ENCODE measurements around the gene PCSK5.

The PCSK5 gene

DNA sequence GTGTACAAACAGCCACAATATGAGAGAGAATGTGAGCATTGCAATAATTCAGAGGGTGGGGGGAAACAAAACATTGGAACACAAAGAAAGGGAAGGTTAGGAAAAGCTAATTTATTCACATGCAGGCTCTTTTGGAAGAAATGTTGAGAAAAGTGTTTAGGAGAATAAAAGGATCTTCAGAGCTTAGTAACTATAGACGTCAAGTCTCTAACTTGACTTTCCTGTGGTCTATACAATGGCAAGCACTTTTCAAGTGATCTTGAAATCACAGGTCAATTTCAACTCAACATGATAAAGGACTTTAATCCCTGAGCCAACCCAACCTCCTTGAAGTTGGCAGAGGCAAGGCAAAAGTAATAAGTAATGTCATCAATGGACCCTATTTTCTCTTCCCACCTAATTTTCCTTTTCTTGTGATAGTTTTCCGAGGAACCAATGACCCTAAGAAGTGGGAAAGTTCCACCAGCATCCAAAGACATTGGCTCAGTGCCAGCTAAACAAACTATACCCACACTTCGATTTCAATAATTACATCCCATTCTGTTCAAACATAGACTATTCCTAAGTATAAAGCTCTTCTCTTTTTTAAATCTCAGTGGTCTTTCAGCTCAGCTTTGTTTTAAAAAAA is 480.0 kb downstream of the PCSK5 start:
- H3K4me3 ChIP-seq (ENCODE audit: low read length) = no peak overlapping the region
- no peaks in the 10 kb centered on the region for H3K27me3 ChIP-seq (ENCODE audit: control insufficient read depth, insufficient read depth, low read length)
- H3K36me3 ChIP-seq (ENCODE audit: control insufficient read depth, low read depth, low read length) = no peaks in the 10 kb centered on the region
- no peaks in the 10 kb centered on the region for H3K9me3 ChIP-seq (ENCODE audit: control insufficient read depth, low read depth, low read length)
- no peak overlapping the region for H3K9ac ChIP-seq (ENCODE audit: low read length)
- H3K4me1 ChIP-seq (ENCODE audit: control insufficient read depth, low read depth, low read length) = peaks cover 3% of the 10 kb centered on the region
- no peak overlapping the region for H3K27ac ChIP-seq (ENCODE audit: low read length)

DNA sequence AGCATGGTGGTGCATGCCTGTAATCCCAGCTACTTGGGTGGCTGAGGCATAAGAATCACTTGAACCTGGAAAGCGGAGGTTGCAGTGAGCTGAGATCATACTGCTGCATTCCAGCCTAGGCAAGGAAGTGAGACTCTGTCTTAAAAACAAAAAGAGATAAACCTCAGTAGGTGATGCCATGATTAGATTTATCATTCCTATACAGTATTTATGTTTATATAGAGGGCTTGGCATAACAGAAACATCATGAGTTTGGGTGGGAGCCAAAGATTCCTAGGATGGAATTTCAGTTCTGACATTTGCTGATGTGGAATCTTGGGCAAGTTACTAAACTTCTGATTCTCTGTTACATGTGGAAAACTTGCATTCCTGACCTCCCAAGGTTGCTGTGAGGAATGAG is 481.4 kb downstream of the PCSK5 start:
- Histone ChIP-seq H3K4me3 (ENCODE audit: low read length) (no peak overlapping the region), H3K27ac (ENCODE audit: low read length) (no peak overlapping the region), H3K36me3 (ENCODE audit: control insufficient read depth, low read depth, low read length) (no peaks in the 10 kb centered on the region), H3K4me1 (ENCODE audit: control insufficient read depth, low read depth, low read length) (peaks cover 3% of the 10 kb centered on the region), H3K9ac (ENCODE audit: low read length) (no peak overlapping the region), H3K9me3 (ENCODE audit: control insufficient read depth, low read depth, low read length) (no peaks in the 10 kb centered on the region), H3K27me3 (ENCODE audit: control insufficient read depth, insufficient read depth, low read length) (no peaks in the 10 kb centered on the region)

- H3K4me3 ChIP-seq (ENCODE audit: low read length) = no peak overlapping the region
- no peak overlapping the region for H3K27ac ChIP-seq (ENCODE audit: low read length)
- no peaks in the 10 kb centered on the region for H3K27me3 ChIP-seq (ENCODE audit: control insufficient read depth, insufficient read depth, low read length)
- H3K4me1 ChIP-seq (ENCODE audit: control insufficient read depth, low read depth, low read length) = peaks cover 3% of the 10 kb centered on the region
- no peaks in the 10 kb centered on the region for H3K9me3 ChIP-seq (ENCODE audit: control insufficient read depth, low read depth, low read length)
- H3K36me3 ChIP-seq (ENCODE audit: control insufficient read depth, low read depth, low read length) = no peaks in the 10 kb centered on the region
- no peak overlapping the region for H3K9ac ChIP-seq (ENCODE audit: low read length)
These were observed 481.9 kb downstream of the PCSK5 start for GRCh38 chr9:76372336-76372735.

DNA sequence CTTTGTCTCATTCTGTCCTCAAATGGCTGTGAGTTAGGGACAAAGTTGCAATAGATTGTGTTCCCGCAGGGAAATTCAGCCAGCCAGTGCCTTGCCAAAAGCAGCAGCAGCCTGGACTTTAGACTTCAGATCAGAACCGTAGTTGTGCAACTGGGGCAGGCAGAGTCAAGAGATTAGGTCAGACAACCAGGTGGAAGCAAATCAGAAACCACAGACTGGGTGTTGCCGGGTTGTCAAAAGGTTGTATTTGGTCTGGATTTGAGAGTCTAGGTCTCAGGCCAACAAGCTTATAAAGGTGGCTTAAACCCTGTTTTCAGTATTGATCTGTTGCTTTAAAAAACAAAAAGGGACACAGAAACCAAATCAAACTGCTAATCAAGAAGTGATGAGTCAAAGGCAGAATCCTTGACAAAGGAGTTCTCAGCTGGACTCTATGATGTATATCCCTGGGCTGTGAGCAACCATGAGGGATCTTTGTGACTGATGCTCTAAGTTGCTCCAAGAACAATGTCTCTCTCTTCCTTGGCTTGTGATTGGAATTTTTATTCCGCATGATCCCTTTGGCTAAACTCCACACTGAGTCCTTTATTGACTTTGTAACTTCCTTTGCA is 482.8 kb downstream of the PCSK5 start:
- Histone ChIP-seq H3K36me3 (ENCODE audit: control insufficient read depth, low read depth, low read length) (no peaks in the 10 kb centered on the region), H3K27me3 (ENCODE audit: control insufficient read depth, insufficient read depth, low read length) (no peaks in the 10 kb centered on the region), H3K4me1 (ENCODE audit: control insufficient read depth, low read depth, low read length) (peaks cover 3% of the 10 kb centered on the region), H3K27ac (ENCODE audit: low read length) (no peak overlapping the region), H3K9ac (ENCODE audit: low read length) (no peak overlapping the region), H3K9me3 (ENCODE audit: control insufficient read depth, low read depth, low read length) (no peaks in the 10 kb centered on the region), H3K4me3 (ENCODE audit: low read length) (no peak overlapping the region)

- H3K9ac ChIP-seq (ENCODE audit: low read length) = no peak overlapping the region
These were observed 483.5 kb downstream of the PCSK5 start for GRCh38 chr9:76373784-76374474.

DNA sequence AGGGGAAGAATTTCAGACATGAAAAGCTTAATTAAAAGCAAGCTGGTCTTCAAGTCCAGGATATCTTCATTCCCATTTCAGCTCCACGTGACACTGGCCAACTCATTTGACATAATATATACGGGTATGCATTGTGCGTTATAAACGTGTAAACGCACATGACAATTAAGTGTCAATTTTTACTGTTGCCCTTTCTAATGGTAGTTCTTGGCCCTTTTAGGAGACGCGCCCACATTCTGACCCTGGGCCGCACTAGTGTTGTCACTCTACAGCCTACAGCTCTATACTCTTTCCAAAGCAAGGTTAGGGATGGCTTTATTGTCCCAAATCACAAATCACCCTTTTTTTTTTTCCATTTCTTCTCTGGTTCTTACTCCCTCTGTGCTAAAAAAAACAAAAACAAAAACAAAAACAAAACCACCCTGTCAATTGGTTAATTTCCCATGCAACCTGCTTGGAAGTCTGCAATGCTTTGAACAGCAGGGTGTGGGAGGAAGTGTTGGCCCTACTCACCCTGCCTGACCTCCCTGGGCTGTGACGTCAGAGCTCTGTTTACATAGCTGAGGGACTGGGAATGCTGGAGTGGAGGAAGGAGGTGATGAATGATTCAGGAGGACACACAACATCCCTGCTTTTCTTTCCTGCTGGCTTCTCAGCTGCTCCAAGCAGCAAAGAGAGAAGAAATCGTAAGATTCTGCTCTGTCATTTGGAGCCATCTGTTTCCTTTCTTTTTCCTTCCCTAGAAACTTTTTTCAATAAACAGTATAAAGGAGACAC is 484.5 kb downstream of the PCSK5 start:
- H3K36me3 ChIP-seq (ENCODE audit: control insufficient read depth, low read depth, low read length) = no peaks in the 10 kb centered on the region
- H3K4me1 ChIP-seq (ENCODE audit: control insufficient read depth, low read depth, low read length) = peaks cover 3% of the 10 kb centered on the region
- no peak overlapping the region for H3K9ac ChIP-seq (ENCODE audit: low read length)
- H3K27ac ChIP-seq (ENCODE audit: low read length) = no peak overlapping the region
- no peaks in the 10 kb centered on the region for H3K27me3 ChIP-seq (ENCODE audit: control insufficient read depth, insufficient read depth, low read length)
- H3K4me3 ChIP-seq (ENCODE audit: low read length) = no peak overlapping the region
- H3K9me3 ChIP-seq (ENCODE audit: control insufficient read depth, low read depth, low read length) = no peaks in the 10 kb centered on the region

More at GRCh38 chr9:76373784-76374474, 483.5 kb downstream of the PCSK5 start:
- H3K27me3 ChIP-seq (ENCODE audit: control insufficient read depth, insufficient read depth, low read length) = no peaks in the 10 kb centered on the region
- H3K4me1 ChIP-seq (ENCODE audit: control insufficient read depth, low read depth, low read length) = peaks cover 3% of the 10 kb centered on the region
- H3K36me3 ChIP-seq (ENCODE audit: control insufficient read depth, low read depth, low read length) = no peaks in the 10 kb centered on the region
- H3K9me3 ChIP-seq (ENCODE audit: control insufficient read depth, low read depth, low read length) = no peaks in the 10 kb centered on the region
- H3K4me3 ChIP-seq (ENCODE audit: low read length) = no peak overlapping the region
- no peak overlapping the region for H3K27ac ChIP-seq (ENCODE audit: low read length)

DNA sequence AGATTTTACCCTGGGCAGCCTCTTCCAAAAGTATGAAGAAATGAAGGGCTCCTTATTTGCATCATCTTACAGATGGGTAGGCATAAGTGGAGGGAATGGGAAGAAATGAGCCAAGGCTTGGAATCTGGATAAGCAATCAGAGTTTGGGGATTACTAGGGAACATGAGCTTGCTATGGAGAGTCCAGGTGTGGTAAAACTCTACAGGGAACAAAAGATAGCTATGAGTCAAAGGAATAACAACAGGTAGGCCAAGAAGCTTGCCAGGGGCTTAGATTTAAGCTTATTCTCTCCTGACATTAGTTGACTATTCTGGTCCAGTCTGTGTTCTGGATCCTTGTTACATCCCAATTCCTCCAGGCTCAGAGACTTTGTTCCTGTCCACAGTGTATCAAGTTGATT is 487.3 kb downstream of the PCSK5 start:
- H3K27me3 ChIP-seq (ENCODE audit: control insufficient read depth, insufficient read depth, low read length) = no peaks in the 10 kb centered on the region
- H3K27ac ChIP-seq (ENCODE audit: low read length) = no peak overlapping the region
- no peaks in the 10 kb centered on the region for H3K9me3 ChIP-seq (ENCODE audit: control insufficient read depth, low read depth, low read length)
- peaks cover 3% of the 10 kb centered on the region for H3K4me1 ChIP-seq (ENCODE audit: control insufficient read depth, low read depth, low read length)
- H3K36me3 ChIP-seq (ENCODE audit: control insufficient read depth, low read depth, low read length) = no peaks in the 10 kb centered on the region
- H3K4me3 ChIP-seq (ENCODE audit: low read length) = no peak overlapping the region
- no peak overlapping the region for H3K9ac ChIP-seq (ENCODE audit: low read length)

DNA sequence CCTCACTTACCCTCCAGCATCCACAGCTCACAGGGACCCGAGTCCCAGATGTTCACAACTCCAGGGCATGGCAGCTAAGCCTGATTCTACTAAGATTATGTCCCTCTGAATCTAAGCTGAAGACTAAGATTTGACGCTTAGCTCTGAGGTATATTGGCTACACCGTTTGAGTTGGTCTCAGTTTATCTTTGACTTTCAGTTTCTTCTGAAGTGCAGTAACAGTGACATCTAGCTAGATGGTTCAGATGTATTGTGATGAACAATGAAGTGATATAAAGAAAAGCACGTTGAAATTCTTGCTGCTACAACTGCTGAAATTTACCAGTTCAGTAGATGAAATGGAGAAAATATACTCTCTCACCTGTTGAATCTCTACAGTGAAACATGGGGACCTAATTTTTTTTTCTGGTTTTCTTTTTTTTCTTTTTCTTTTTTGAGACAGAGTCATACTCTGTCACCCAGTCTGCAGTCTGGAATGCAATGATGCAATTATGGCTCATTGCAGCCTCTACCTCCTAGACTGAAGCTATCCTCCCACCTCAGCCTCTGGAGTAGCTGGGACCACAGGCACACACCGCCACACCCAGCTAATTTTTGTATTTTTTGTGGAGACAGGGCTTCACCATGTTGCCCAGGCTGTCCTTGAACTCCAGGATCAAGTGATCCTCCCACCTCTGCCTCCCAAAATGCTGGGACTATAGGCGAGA is 488.0 kb downstream of the PCSK5 start:
- Histone ChIP-seq H3K27ac (ENCODE audit: low read length) (no peak overlapping the region), H3K4me3 (ENCODE audit: low read length) (no peak overlapping the region), H3K36me3 (ENCODE audit: control insufficient read depth, low read depth, low read length) (no peaks in the 10 kb centered on the region), H3K27me3 (ENCODE audit: control insufficient read depth, insufficient read depth, low read length) (no peaks in the 10 kb centered on the region), H3K4me1 (ENCODE audit: control insufficient read depth, low read depth, low read length) (peaks cover 3% of the 10 kb centered on the region), H3K9me3 (ENCODE audit: control insufficient read depth, low read depth, low read length) (no peaks in the 10 kb centered on the region), H3K9ac (ENCODE audit: low read length) (no peak overlapping the region)

DNA sequence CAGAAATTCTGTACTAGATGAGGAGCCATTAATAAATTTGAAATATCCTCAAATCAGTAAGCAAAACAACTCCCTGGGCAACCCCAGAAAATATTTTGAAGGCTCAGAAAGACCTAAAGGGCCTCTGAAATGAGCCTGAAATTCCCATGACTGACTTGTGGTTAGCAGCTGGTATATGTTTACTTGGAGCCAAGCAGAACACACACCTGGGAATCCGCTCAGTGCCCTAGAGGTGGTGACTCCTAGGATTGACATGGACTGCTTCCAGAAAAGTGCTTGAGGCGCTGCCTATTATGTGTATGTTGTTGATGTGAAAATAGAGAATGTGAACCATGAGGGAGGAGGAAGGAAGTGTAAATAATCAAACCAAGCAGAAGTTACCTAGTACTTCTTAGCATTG is 489.0 kb downstream of the PCSK5 start:
- H3K36me3 ChIP-seq (ENCODE audit: control insufficient read depth, low read depth, low read length) = no peaks in the 10 kb centered on the region
- no peak overlapping the region for H3K9ac ChIP-seq (ENCODE audit: low read length)
- H3K27ac ChIP-seq (ENCODE audit: low read length) = no peak overlapping the region
- peaks cover 3% of the 10 kb centered on the region for H3K4me1 ChIP-seq (ENCODE audit: control insufficient read depth, low read depth, low read length)
- H3K27me3 ChIP-seq (ENCODE audit: control insufficient read depth, insufficient read depth, low read length) = no peaks in the 10 kb centered on the region
- no peaks in the 10 kb centered on the region for H3K9me3 ChIP-seq (ENCODE audit: control insufficient read depth, low read depth, low read length)
- H3K4me3 ChIP-seq (ENCODE audit: low read length) = no peak overlapping the region

GRCh38 chr9:76390656-76391055 is 500.2 kb downstream of the PCSK5 start:
- Histone ChIP-seq H3K9ac (ENCODE audit: low read length) (no peak overlapping the region), H3K36me3 (ENCODE audit: control insufficient read depth, low read depth, low read length) (peaks cover 11% of the 10 kb centered on the region), H3K9me3 (ENCODE audit: control insufficient read depth, low read depth, low read length) (no peaks in the 10 kb centered on the region), H3K27me3 (ENCODE audit: control insufficient read depth, insufficient read depth, low read length) (no peaks in the 10 kb centered on the region), H3K4me3 (ENCODE audit: low read length) (no peak overlapping the region), H3K4me1 (ENCODE audit: control insufficient read depth, low read depth, low read length) (no peaks in the 10 kb centered on the region), H3K27ac (ENCODE audit: low read length) (no peak overlapping the region)
